NCI-H1930 (cell line): ENCODE measurements around the gene CHPF2.

Experiments
- DNase-seq, 2 experiments: peaks; one replicate each; lab custom pipeline; 2025; lab: John Stamatoyannopoulos, UW

The CHPF2 gene

GRCh38 chr7:151206914-151207313, 25.4 kb upstream of the CHPF2 start:
- no peak for DNase-seq

DNA sequence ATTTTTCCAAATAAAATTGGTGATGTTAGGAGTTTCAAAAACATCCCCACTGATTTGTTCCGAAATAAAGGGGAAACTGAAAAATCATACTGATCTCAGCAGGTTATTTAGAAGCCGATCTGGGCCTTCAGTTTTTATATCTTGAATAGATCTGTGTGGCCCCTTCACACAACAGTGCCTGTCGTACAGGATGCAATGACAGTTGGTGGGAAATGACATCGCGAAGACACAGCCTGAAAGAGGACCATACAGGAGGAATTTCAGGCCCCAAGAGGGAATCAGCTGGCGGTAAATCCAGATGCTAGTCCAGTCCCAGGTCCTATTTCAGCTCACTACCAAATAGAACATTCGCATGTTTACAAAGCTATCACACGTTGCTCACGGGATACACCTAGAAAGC, 25.0 kb upstream of the CHPF2 start:
- DNase-seq = no peak

- no peak for DNase-seq
Observed at GRCh38 chr7:151207804-151208203, 24.5 kb upstream of the CHPF2 start.

DNA sequence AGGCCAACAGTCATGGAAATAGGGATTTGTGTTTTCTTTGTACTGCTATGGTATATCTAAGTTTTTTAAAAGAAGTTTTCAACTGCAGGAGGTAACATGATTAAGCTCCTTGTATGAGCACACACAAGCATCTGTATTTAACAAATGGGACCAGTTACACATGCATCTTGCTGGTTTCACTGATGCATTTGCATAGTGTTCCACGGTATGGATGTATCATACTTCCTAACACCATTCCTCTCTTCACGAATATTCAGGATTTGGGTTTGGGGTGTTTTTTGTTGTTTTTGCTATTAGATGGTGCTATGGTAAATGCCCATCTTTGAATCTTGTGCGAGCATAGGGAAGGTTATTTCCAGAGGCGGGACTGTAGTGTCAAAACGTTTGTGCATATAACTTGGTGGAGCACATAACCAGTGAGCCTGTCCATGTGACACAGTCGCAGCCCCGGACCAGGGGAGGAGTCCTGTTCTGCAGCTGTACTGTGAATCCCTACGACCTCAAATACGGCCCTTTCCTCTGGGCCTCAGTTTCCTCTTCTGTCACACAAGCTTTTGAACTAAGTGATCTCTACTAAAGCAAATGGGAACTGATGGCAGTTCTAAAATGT, 23.9 kb upstream of the CHPF2 start:
- DNase-seq = no peak

DNA sequence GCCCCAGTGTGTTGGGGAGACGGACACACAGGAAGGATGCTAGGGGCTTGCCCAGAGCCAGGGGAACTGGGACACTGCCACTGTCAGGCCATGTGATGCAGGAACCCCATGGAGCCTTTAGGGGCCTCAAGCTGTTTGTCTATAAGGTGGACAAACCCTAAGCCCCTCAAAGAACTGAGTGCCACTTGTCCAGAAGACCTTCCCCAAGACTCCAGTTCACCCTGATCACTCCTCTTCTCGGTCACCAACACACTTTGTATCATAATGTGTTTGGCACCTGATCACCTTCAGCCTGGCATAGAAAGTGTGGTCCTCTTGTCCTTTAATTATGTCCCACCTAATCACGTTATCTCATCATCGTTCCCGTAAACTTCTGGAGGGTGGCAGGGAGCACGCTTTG, 22.7 kb upstream of the CHPF2 start:
- DNase-seq = no peak

- DNase-seq = no peak
Observed at GRCh38 chr7:151210087-151210854, 22.0 kb upstream of the CHPF2 start, which contains the start of gene H2BK1. TSS of gene H2BK1 (minus strand) at chr7:151210488. CDS start at chr7:151210318, 170 bp downstream.

GRCh38 chr7:151211155-151211772, 21.0 kb upstream of the CHPF2 start:
- DNase-seq = no peak

DNA sequence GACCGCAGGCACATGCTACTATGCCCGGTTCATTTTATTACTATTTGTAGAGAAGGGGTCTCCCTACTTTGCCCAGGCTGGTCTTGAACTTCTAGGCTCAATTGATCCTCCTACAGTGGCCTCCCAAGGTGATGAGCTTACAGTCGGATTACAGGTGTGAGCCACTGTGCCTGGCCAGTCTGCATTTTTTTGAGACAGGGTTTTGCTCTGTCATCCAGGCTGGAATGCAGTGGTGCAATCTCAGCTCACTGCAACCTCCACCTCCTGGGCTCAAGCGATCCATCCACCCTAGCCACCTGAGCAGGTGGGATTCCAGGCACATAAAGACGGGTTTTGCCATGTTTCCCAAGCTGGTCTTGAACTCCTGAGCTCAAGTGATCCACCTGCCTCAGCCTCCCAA, 19.7 kb upstream of the CHPF2 start:
- DNase-seq = no peak

GRCh38 chr7:151213826-151214225, 18.5 kb upstream of the CHPF2 start:
- DNase-seq = no peak

DNA sequence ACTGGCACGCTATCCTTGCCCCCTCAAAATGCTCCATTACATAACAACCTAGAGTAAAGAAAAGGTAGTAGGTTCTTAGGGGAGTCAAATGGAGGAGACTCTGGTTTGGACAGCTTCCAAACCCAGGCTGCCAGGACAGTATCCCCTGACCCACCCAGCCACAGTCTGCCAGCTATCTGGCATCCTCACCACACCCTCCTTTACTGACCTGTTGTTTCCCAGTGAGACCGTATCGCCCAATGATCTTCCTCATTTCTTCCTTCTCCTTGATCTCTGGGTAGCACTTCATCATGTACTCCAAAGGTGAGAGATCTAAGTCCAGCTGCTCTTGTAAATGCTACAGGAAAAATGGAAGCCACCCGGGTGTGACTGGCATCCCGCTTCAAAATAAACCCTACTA, 16.9 kb upstream of the CHPF2 start:
- DNase-seq = no peak

DNA sequence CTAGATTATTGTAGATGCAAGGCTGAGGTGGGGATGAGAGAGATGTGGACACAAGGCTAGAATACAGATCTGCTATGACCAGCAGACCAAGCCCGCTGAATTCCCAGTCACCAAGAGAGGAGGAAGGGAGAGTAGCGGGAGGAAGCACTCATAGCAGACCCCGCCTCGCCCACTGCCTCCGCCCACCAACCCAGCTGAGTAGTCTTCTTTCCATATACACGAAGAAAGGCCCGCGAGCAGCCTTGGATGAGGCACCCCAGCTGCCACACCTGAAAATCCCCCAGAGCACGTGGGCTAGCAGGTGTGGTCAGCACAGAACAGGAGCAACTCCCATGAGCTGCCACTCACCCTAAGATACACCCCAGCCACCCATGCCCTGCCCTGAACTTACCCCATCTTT, 14.1 kb upstream of the CHPF2 start:
- DNase-seq = no peak

DNA sequence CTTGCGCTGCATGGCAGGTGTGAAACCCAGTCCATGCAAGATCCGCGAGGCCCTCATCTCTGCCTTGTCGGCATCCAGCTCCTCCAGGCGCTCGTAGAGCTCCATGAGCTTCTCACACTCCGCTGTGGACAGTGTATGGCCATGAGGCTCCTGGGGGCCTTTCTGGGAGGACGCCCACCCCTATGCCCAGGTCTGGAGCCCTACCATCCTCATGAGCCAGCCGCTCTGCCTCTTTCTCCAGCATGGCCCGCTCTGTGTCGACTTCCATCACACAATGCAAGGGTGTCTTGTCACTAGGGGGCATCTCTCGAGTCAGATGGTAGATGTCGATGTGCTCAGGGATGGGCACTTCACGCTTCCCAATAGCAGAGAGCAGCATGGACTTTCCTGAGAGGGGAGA, 8.6 kb upstream of the CHPF2 start:
- DNase-seq = no peak

DNA sequence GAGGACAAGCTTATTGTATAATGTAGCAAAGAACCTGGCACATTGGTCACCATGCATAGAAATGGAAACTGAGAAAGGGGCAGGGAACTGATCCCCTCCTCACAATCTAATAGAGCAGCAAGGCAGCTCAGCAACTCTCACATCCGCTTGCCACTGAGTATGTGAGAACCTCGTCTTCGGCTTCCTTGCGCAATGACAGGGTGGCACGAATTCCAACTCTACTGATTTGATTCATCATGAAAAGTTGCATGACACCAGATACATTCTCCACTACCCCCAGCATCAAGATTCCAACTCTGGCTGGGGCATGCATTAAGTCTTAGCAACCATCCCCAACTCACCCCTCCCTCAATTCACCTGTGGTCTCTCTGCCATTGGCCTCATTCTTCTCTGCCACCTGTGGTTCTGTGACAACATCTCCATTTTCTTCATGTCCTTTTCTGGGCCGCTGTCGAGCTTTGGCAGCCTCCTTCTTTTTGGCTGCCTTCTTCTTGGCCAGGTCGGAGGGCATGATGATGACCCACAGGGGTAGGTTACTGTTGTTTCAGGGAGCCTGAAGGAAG, 6.3 kb upstream of the CHPF2 start:
- no peak for DNase-seq

GRCh38 chr7:151226560-151226874, 5.8 kb upstream of the CHPF2 start:
- no peak for DNase-seq

DNA sequence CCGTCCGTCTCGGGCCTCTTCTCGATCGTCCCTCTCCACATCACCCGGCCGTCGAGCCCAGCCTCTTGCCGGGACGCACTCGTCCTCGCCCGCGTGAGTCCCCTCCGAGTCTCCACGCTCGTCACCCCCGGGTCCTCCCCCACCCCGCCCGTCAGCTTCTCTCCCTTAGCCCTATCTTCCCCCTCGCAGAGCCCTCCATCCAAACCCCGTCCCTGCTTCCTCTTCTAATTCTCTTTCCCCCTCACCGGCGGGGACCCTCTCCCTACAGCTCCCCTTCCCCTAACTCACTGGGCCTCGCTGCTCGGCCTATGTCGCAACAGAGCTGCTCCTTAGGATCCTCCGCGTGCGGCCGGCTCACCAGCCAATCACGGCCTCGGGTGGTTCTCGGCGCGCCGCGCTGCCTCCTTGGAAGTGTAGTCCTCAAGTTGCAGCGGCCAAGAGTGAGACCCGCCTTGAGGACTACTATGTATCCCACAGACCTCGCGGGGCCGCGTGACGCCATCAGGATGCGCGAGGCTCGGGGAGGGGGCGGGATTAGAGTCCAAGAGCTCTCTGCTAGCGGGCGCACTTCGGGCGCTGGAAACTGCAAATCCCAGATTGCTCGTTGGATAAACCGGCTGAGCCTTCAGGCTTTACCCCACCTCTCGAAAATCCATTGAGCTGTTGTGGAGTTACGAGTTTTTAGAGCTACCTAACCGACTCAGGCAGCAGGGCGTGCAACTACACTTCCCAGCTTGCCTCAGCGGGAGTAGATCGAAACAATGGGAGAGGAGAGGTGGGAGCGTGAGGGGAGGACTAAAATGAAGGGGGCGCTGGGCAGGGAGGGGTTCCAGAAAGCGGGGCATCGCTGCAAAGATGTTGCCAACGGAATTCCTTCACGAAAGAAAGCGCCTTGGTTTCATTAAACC, 5.2 kb upstream of the CHPF2 start, which contains the start of gene ABCF2:
ABCF2 (minus strand) TSS at position 331 of the 908 bp plus-strand sequence. CDS start 747 bp downstream, outside the sequence.
- DNase-seq = peak; percentile 98 to 99

- no peak for DNase-seq
Observed at GRCh38 chr7:151228024-151228866, 4.0 kb upstream of the CHPF2 start.

- DNase-seq = no peak
Observed at GRCh38 chr7:151229249-151229648, 3.0 kb upstream of the CHPF2 start.

GRCh38 chr7:151231080-151231479, 1.2 kb upstream of the CHPF2 start:
- DNase-seq = no peak

DNA sequence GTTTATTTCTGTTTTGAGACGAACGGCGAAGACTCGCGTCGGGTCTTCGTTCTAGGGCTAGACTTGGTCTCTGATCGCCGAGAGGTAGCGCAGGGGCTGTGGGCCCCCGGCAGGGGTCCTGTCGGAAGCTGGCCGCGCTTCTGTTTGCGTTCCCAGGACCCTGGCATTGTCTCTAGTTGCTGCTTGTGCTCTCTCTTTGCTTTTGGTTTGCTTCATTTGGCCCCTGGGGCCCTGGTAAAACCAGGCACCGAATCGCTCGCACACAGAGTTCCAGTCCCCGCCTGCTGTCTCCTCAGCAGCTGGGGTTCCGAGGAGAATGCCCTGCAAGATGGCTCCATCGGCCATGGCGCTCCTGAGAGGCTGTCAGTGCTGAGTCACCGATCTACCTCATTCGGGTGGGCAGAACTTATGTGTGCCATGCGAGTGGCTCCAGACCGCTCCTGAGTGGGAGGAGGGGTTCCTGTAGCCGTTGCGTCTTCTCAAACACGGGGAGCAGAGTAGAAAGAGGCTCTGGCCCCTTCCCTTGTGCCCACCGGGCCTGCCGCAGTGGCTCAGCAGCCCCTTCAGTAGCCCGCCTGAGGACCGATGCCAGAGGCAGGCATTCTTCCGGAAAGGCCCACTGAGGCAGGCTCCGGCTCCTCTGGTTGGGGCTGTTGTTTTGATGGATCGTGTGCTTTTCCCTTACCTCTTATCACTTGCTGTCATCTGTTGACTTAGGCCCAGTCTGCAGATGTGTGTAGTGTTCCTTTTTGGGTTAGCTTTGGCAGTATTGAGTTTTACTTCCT, 826 bp downstream of the CHPF2 start:
- no peak for DNase-seq

GRCh38 chr7:151233804-151234203, 1.5 kb downstream of the CHPF2 start:
- no peak for DNase-seq
